OCI-LY1 (cell line): ENCODE data around the gene PTPRA.

Source experiments
- CTCF ChIP-seq: fragments of 200-600 bp; sonication (generic), shearing (Covaris generic); IDR thresholded peaks from 2 replicates; pipeline ENCODE4 v1.5.1; 2017; ENCODE audit warnings: mild to moderate bottlenecking, antibody characterized with exemption, low read length, moderate library complexity, mixed read lengths
- EZH2 ChIP-seq: fragments of 200-600 bp; sonication (generic), shearing (Covaris generic); IDR thresholded peaks from 2 replicates; pipeline ENCODE4 v1.8.0; 2017; ENCODE audit warnings: borderline replicate concordance, mixed run types, mild to moderate bottlenecking, antibody characterized with exemption, low read length, moderate library complexity, mixed read lengths

- TF ChIP-seq CTCF = no peak
- no peak for TF ChIP-seq EZH2
Measured at GRCh38 chr20:3067139-3068014, 194.1 kb downstream of the PTPRA start.
